Thoracic aorta (tissue), 2 donors: Measurements from ENCODE around the gene RPL10L. TPM values are rescaled to one million over a fixed set of nuclear protein-coding genes. Genes with fewer than 3 reads are reported as not detected.

Experiments used
- ATAC-seq: fragments of 150-250 bp; one replicate; pipeline ENCODE4 v1.8.0; 2017; ENCODE audit warnings: low read depth; ENCODE audit not compliant: insufficient number of reproducible peaks, low FRiP score
- DNase-seq: peaks from one replicate; pipeline ENCODE4 v3.0.0-alpha.2; 2020; ENCODE audit warnings: low spot score
- H3K27ac ChIP-seq, 2 donors: fragments of 200-600 bp; sonication (generic); 1 replicate in 1 of 2; 2 replicates in 1 of 2; pipeline ENCODE4 v1.5.1; 2016; ENCODE audit warnings: mild to moderate bottlenecking in 2 of 2, moderate library complexity in 2 of 2
- H3K27me3 ChIP-seq: fragments of 200-600 bp; sonication (generic); replicated peaks from 2 replicates; pipeline ENCODE4 v1.6.0; 2016; ENCODE audit warnings: mild to moderate bottlenecking; ENCODE audit not compliant: insufficient read depth
- H3K36me3 ChIP-seq: fragments of 200-600 bp; sonication (generic); one replicate; pipeline ENCODE4 v1.5.1; 2016
- H3K4me1 ChIP-seq, 2 donors: fragments of 200-600 bp; sonication (generic); 1 replicate in 1 of 2; 2 replicates in 1 of 2; pipeline versions ENCODE4 v1.5.1 to v1.6.0; 2016; ENCODE audit warnings: low read depth in 2 of 2, mild to moderate bottlenecking in 1 of 2; ENCODE audit not compliant: control insufficient read depth in 1 of 2
- H3K4me3 ChIP-seq: fragments of 200-600 bp; sonication (generic); 2 replicates; pipeline ENCODE4 v1.5.1; 2016; ENCODE audit warnings: mild to moderate bottlenecking
- H3K9me3 ChIP-seq: fragments of 200-600 bp; sonication (generic); 2 replicates; pipeline ENCODE4 v1.5.1; 2016
- total RNA-seq, 2 donors: library from RNA; depleted of rRNA; stranded (reverse); fragments of >200 nt; gene quantifications; one replicate each; pipeline versions ENCODE4 v1.1.0 to v1.2.3, GENCODE V29; 2016
- TF ChIP-seq, protein P1 (sequence below): fragments of 200-600 bp; sonication (generic); IDR thresholded peaks from one replicate; pipeline ENCODE4 v1.5.1; 2019; ENCODE audit warnings: antibody characterized with exemption

The RPL10L gene
- total RNA-seq, 2 donors from 2014 or later = not detected

DNA sequence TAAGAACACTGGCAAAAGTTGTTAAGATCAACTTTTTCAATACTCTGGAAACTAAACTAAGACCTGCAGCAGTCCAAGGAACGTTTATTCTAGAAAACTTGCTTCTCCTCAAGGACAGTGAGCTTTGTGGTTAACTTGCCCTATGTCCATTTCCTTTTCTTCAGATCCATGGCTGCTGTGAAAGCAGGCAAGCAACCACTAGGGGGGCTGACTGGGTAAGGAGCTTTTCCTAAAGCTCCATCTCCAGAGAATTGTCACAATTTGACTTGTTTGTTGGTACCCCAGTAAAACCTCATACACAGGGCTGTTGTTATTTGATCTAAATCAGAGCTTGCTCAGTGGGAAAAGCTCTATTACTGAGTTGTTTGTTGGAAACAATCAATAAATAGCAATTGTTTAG, 10.1 kb upstream of the RPL10L start:
- H3K4me1 ChIP-seq = no peaks in the 10 kb centered on the region
- TF ChIP-seq, protein P1, sequence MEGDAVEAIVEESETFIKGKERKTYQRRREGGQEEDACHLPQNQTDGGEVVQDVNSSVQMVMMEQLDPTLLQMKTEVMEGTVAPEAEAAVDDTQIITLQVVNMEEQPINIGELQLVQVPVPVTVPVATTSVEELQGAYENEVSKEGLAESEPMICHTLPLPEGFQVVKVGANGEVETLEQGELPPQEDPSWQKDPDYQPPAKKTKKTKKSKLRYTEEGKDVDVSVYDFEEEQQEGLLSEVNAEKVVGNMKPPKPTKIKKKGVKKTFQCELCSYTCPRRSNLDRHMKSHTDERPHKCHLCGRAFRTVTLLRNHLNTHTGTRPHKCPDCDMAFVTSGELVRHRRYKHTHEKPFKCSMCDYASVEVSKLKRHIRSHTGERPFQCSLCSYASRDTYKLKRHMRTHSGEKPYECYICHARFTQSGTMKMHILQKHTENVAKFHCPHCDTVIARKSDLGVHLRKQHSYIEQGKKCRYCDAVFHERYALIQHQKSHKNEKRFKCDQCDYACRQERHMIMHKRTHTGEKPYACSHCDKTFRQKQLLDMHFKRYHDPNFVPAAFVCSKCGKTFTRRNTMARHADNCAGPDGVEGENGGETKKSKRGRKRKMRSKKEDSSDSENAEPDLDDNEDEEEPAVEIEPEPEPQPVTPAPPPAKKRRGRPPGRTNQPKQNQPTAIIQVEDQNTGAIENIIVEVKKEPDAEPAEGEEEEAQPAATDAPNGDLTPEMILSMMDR = no peak
- no peaks in the 10 kb centered on the region for H3K27me3 ChIP-seq
- no peak overlapping the region for H3K4me3 ChIP-seq
- no peak overlapping the region for H3K27ac ChIP-seq
- ATAC-seq (no peak), DNase-seq (no peak)
- H3K9me3 ChIP-seq = no peaks in the 10 kb centered on the region
- H3K36me3 ChIP-seq = no peaks in the 10 kb centered on the region

DNA sequence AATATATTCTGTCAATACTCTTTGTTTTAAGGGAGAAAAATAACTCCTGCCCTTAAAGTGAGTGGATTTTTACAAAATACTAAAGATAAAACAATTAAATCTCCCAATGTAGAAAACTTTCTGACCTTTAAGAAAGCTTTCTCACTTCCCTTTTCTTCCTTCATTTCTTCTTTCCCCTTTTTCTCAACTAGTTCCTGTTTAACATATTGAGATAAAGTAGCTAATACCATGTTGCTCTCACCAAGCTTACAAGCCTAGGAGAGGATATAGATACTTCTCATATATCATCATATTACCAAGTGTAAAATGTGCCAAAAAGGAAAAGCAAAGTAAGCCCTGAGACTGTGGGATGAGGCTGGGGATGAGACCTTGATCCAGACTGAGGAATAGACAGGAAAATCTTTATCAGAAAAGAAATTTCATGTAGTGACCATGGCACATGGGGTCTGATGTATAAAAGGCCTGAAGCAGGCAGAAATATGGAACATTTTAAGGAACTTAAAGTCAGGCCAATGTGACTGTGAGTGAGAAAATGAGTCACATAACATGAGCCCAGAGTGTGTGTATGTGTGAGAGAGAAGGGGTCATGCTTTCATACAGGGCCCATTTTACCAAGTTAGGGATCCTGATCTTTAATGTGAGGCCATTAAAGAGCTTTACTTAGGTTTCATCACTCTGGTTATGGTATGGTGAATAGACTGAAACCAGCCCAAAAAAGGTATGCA, 1.6 kb upstream of the RPL10L start:
- no peak for DNase-seq
- TF ChIP-seq, protein P1 = no peak
- Histone ChIP-seq H3K4me1 (no peaks in the 10 kb centered on the region), H3K27me3 (no peaks in the 10 kb centered on the region), H3K27ac (no peak overlapping the region), H3K9me3 (no peaks in the 10 kb centered on the region), H3K4me3 (no peak overlapping the region), H3K36me3 (no peaks in the 10 kb centered on the region)
- no peak for ATAC-seq

DNA sequence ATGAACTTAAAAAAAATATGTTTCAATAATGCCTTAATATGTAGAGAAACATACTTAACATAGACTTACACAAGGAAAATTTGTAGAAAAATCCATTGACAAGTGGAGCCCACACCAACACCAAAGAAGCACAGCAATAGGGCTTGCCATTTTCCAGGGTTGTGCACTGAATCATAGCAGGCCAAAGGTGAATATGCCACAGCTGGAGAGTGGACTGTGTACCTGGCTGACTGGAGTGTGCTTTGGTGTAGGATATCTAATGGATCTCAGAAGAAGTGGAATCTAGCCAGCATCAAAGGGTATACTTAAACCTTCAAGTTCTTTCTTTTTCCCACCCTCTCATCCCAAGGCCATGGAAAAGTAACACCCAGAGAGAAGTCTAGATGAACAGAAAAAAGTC, 4.8 kb downstream of the RPL10L start:
- no peak for DNase-seq
- TF ChIP-seq, protein P1 = no peak
- no peak overlapping the region for H3K27ac ChIP-seq
- H3K9me3 ChIP-seq = no peaks in the 10 kb centered on the region
- H3K36me3 ChIP-seq = no peaks in the 10 kb centered on the region
- H3K27me3 ChIP-seq = no peaks in the 10 kb centered on the region
- H3K4me1 ChIP-seq = no peaks in the 10 kb centered on the region
- H3K4me3 ChIP-seq = no peak overlapping the region
- ATAC-seq = no peak

DNA sequence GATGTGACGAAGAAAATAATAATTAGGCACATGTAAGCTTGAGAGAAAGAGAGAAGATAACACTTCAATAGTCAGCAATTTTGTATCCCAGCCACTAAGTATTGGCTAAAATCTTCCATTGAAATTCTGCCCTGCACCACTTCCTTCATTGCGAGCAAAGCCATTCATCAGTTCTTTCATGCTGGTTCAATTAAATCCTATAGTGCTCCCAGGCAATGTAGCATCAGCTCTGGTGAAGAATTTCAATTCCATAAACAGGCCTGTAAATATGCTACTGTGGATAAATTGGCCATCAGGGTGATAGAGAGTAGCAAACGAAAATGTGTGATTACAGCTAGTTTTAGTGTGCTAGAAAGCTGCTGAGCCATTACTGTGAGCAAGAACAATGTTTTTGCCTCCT, 24.7 kb downstream of the RPL10L start:
- H3K36me3 ChIP-seq = no peaks in the 10 kb centered on the region
- no peak overlapping the region for H3K4me3 ChIP-seq
- no peaks in the 10 kb centered on the region for H3K9me3 ChIP-seq
- ATAC-seq (no peak), DNase-seq (no peak)
- no peaks in the 10 kb centered on the region for H3K27me3 ChIP-seq
- no peaks in the 10 kb centered on the region for H3K4me1 ChIP-seq
- TF ChIP-seq, protein P1 = no peak
- no peak overlapping the region for H3K27ac ChIP-seq
